Uterus (tissue), 2 donors: ENCODE results near the gene TMED10.

ENCODE experiments used
- CTCF ChIP-seq, 4 experiments: fragments of 200-600 bp in 2 of 4; fragments of 450-650 bp in 2 of 4; sonication (generic) in 2 of 4; IDR thresholded peaks; one replicate each; pipeline ENCODE4 v1.5.1; 2016 to 2019; ENCODE audit warnings: antibody characterized with exemption in 4 of 4, mild to moderate bottlenecking in 2 of 4, moderate library complexity in 1 of 4
- POLR2A ChIP-seq, 2 donors: fragments of 450-650 bp; IDR thresholded peaks; one replicate each; pipeline ENCODE4 v1.6.1; 2016; ENCODE audit warnings: antibody characterized with exemption in 2 of 2, mild to moderate bottlenecking in 1 of 2, moderate library complexity in 1 of 2

DNA sequence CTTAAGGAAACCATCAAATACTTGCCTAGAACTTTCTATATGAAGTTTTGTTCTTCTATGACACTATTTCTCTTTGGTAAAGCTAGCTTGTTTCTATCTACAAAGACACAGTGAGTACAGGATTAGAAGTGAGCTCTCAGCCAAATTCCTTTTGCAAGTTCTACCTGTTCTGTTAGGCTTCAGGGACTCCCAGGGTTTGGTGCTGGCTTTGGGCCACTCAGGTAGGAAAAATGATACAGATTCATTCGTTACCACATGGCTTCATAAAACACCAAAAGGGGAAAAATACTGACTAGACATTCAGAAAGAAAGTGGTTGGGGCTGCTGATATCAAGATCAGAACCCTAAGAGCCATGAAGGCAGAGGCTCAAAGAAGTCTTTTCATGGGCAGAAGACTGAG is 93.1 kb downstream of the TMED10 start:
- TF ChIP-seq CTCF (IDR thresholded peaks at IDR 0.05) (no peak), POLR2A (IDR thresholded peaks at IDR 0.05) (no peak)
